Endodermal cell (in vitro differentiated cells): Measurements from ENCODE around the gene PTGS1. TPM values are rescaled to one million over a fixed set of nuclear protein-coding genes. Genes with fewer than 3 reads are reported as not detected.

Source experiments
- DNase-seq: peaks from one replicate; pipeline ENCODE4 v3.0.0-alpha.2; 2017
- H3K27ac ChIP-seq: 2 replicates; pipeline ENCODE4 v1.5.1; 2013; ENCODE audit warnings: mild to moderate bottlenecking, low read depth, low read length, moderate library complexity
- H3K27me3 ChIP-seq: 2 replicates; pipeline ENCODE4 v1.6.1; 2013; ENCODE audit warnings: mild to moderate bottlenecking, low read length, moderate library complexity; ENCODE audit not compliant: insufficient read depth, control insufficient read depth, poor library complexity, severe bottlenecking
- H3K36me3 ChIP-seq: 2 replicates; pipeline ENCODE4 v1.7.0; 2013; ENCODE audit warnings: mild to moderate bottlenecking, low read length, moderate library complexity; ENCODE audit not compliant: control insufficient read depth, insufficient read depth
- H3K4me1 ChIP-seq: one replicate; pipeline ENCODE4 v1.7.0; 2013; ENCODE audit warnings: low read length; ENCODE audit not compliant: control insufficient read depth, insufficient read depth
- H3K4me3 ChIP-seq: 2 replicates; pipeline ENCODE4 v1.5.1; 2013; ENCODE audit warnings: mild to moderate bottlenecking, low read length, moderate library complexity
- H3K9ac ChIP-seq: 2 replicates; pipeline ENCODE4 v1.6.1; 2013; ENCODE audit warnings: mild to moderate bottlenecking, low read length, moderate library complexity; ENCODE audit not compliant: poor library complexity, severe bottlenecking; ENCODE audit errors: extremely low read depth
- H3K9me3 ChIP-seq: 2 replicates; pipeline ENCODE4 v1.6.1; 2013; ENCODE audit warnings: mild to moderate bottlenecking, low read length, moderate library complexity; ENCODE audit not compliant: control insufficient read depth
- H3K27ac Mint-ChIP-seq: 2 replicates; pipeline ENCODE4 v1.8.0; 2020; ENCODE audit warnings: mixed read lengths
- H3K27me3 Mint-ChIP-seq: 2 replicates; pipeline ENCODE4 v1.8.0; 2021; ENCODE audit warnings: mild to moderate bottlenecking, mixed read lengths; ENCODE audit not compliant: insufficient read depth
- H3K36me3 Mint-ChIP-seq: 2 replicates; pipeline ENCODE4 v1.8.0; 2020; ENCODE audit warnings: low read depth, mixed read lengths
- H3K4me1 Mint-ChIP-seq: 2 replicates; pipeline ENCODE4 v1.8.0; 2020; ENCODE audit warnings: mixed read lengths
- H3K4me3 Mint-ChIP-seq: 2 replicates; pipeline ENCODE4 v1.8.0; 2020; ENCODE audit warnings: mild to moderate bottlenecking, moderate library complexity, mixed read lengths
- H3K9me3 Mint-ChIP-seq: 2 replicates; pipeline ENCODE4 v1.8.0; 2020; ENCODE audit warnings: mild to moderate bottlenecking, mixed read lengths
- CTCF ChIP-seq: fragments of 200-600 bp; sonication (generic); conservative IDR thresholded peaks from 2 replicates; pipeline ENCODE4 v1.5.0; 2021; ENCODE audit warnings: antibody characterized with exemption, mild to moderate bottlenecking
- WGBS, 2 experiments: methylation state at CpG; one replicate each; pipeline versions ENCODE4 v1.1.5 to v1.1.7; 2013; ENCODE audit warnings: missing lambda C conversion rate in 2 of 2, mixed read lengths in 1 of 2; ENCODE audit not compliant: insufficient coverage in 1 of 2, insufficient read length in 1 of 2; 5-methylcytosine and 5-hydroxymethylcytosine counted together
- total RNA-seq, 2 donors: library from RNA; stranded (reverse); fragmentation: NEBNext Ultra II Directional in 1 of 2; extraction: Animal tissue kit (Norgen Biotek cat#: 25700) in 1 of 2; gene quantifications; 2 replicates in 1 of 2; 3 replicates in 1 of 2; pipeline ENCODE4 v1.2.1, GENCODE V29; 2021

PTGS1 gene
- total RNA-seq, 2 donors from 2014 or later: 0.84 to 1.1 TPM

- Mint-ChIP-seq H3K4me3 (no peak overlapping the region), H3K36me3 (no peaks in the 10 kb centered on the region), H3K27ac (no peak overlapping the region), H3K27me3 (peaks cover 20% of the 10 kb centered on the region), H3K4me1 (no peaks in the 10 kb centered on the region), H3K9me3 (peaks cover 37% of the 10 kb centered on the region)
- no peak for DNase-seq
- Histone ChIP-seq H3K4me3 (no peak overlapping the region), H3K27me3 (no peaks in the 10 kb centered on the region), H3K27ac (no peak overlapping the region), H3K36me3 (no peaks in the 10 kb centered on the region), H3K4me1 (no peaks in the 10 kb centered on the region), H3K9ac (no peak overlapping the region), H3K9me3 (peaks cover 26% of the 10 kb centered on the region)
- no peak for TF ChIP-seq CTCF
- WGBS, 2 experiments: 69% methylated on average over 1 of the region's 1 CpG; no CpG with 5 or more reads in 1 of the 2 experiments
Measured at GRCh38 chr9:122442568-122442967, 71.7 kb downstream of the PTGS1 start.

GRCh38 chr9:122444041-122444733 lies 73.4 kb downstream of the PTGS1 start:
- Histone ChIP-seq H3K27ac (no peak overlapping the region), H3K4me3 (no peak overlapping the region), H3K36me3 (no peaks in the 10 kb centered on the region), H3K27me3 (no peaks in the 10 kb centered on the region), H3K9me3 (peaks cover 28% of the 10 kb centered on the region), H3K4me1 (no peaks in the 10 kb centered on the region), H3K9ac (no peak overlapping the region)
- H3K9me3 Mint-ChIP-seq: peaks cover 52% of the 10 kb centered on the region
- H3K4me1 Mint-ChIP-seq: no peaks in the 10 kb centered on the region
- no peaks in the 10 kb centered on the region for H3K36me3 Mint-ChIP-seq
- no peak overlapping the region for H3K4me3 Mint-ChIP-seq
- DNase-seq: no peak
- no peak for TF ChIP-seq CTCF
- no peak overlapping the region for H3K27ac Mint-ChIP-seq
- peaks cover 20% of the 10 kb centered on the region for H3K27me3 Mint-ChIP-seq
- WGBS, 2 experiments: 66 to 78% methylated on average over 2 to 5 of the region's 5 CpGs

Other genes with a start within 250 kb of the PTGS1 start
- gene NDUFA8, start 211.2 kb upstream of the PTGS1 start, total RNA-seq: 10 to 100 TPM; 65.8 to 67.8 TPM
- under 1 TPM in 1 of 2 donors, not detected in 1; 0.81 TPM for gene MORN5, start 211.1 kb upstream of the PTGS1 start, total RNA-seq
- gene LHX6, start 142.1 kb upstream of the PTGS1 start, total RNA-seq: under 1 TPM in 1 of 2 donors, not detected in 1; 0.37 TPM
- 10 to 100 TPM; 15.7 to 17.3 TPM for gene RBM18, start 106.2 kb upstream of the PTGS1 start, total RNA-seq
- 10 to 100 TPM; 25.8 to 27.6 TPM for gene MRRF, start 106.1 kb upstream of the PTGS1 start, total RNA-seq
- not detected for gene OR1J1, start 106.9 kb downstream of the PTGS1 start, total RNA-seq
- not detected for gene OR1J2, start 139.8 kb downstream of the PTGS1 start, total RNA-seq
- not detected for gene OR1J4, start 148.1 kb downstream of the PTGS1 start, total RNA-seq
- gene OR1N1, start 156.3 kb downstream of the PTGS1 start, total RNA-seq: not detected
- gene OR1N2, start 182.1 kb downstream of the PTGS1 start, total RNA-seq: not detected
- not detected for gene OR1L8, start 212.4 kb downstream of the PTGS1 start, total RNA-seq
- not detected for gene OR1Q1, start 243.7 kb downstream of the PTGS1 start, total RNA-seq